OCI-LY3 (cell line): ENCODE data around the gene CTBP2.

ENCODE experiments used
- H2AFZ ChIP-seq: fragments of 200-600, 300-600 bp; shearing (Covaris generic); 2 replicates; pipeline ENCODE4 v1.6.0; 2014; ENCODE audit warnings: antibody characterized with exemption, low read depth, low read length
- H3K27ac ChIP-seq: fragments of 200-600, 300-600 bp; sonication (generic); 2 replicates; pipeline ENCODE4 v1.5.1; 2014; ENCODE audit warnings: mild to moderate bottlenecking, low read length, moderate library complexity, mixed read lengths
- H3K27me3 ChIP-seq: fragments of 200-600, 300-600 bp; sonication (generic); 2 replicates; pipeline ENCODE4 v1.6.1; 2014; ENCODE audit warnings: low read depth, low read length, mixed read lengths
- H3K36me3 ChIP-seq: fragments of 200-600, 300-600 bp; sonication (generic); replicated peaks from 2 replicates; pipeline ENCODE3; 2014; ENCODE audit warnings: low read depth, low read length, mixed read lengths
- H3K4me1 ChIP-seq: fragments of 300-600, 200-600 bp; sonication (generic); 2 replicates; pipeline ENCODE4 v1.6.1; 2014; ENCODE audit warnings: low read length, mixed read lengths
- H3K4me2 ChIP-seq: fragments of 200-600, 300-600 bp; sonication (generic); 2 replicates; pipeline ENCODE4 v1.6.1; 2014; ENCODE audit warnings: low read length, mixed read lengths
- H3K4me3 ChIP-seq: fragments of 300-600, 200-600 bp; sonication (generic); 2 replicates; pipeline ENCODE4 v1.5.1; 2014; ENCODE audit warnings: antibody characterized with exemption, mild to moderate bottlenecking, low read length, moderate library complexity
- H3K79me2 ChIP-seq: fragments of 300-600, 200-600 bp; shearing (Covaris generic); 2 replicates; pipeline ENCODE4 v1.6.1; 2014; ENCODE audit warnings: mild to moderate bottlenecking, low read length, mixed read lengths
- H3K9ac ChIP-seq: fragments of 300-600, 200-600 bp; shearing (Covaris generic); 2 replicates; pipeline ENCODE4 v1.6.0; 2014; ENCODE audit warnings: mild to moderate bottlenecking, low read length, moderate library complexity
- H3K9me3 ChIP-seq: fragments of 200-600, 300-600 bp; shearing (Covaris generic); 2 replicates; pipeline ENCODE4 v1.6.1; 2014; ENCODE audit warnings: low read length, mixed read lengths; ENCODE audit not compliant: insufficient read depth
- H4K20me1 ChIP-seq: fragments of 200-600, 300-600 bp; sonication (generic); 2 replicates; pipeline ENCODE4 v1.6.1; 2016; ENCODE audit warnings: low read length, mixed read lengths; ENCODE audit not compliant: insufficient read depth
- CTCF ChIP-seq: fragments of 200-600, 300-600 bp; sonication (generic); IDR thresholded peaks from 2 replicates; pipeline ENCODE4 v1.5.1; 2014; ENCODE audit warnings: antibody characterized with exemption, low read length, low read depth
- EZH2phosphoT487 ChIP-seq: fragments of 200-600 bp; shearing (Covaris generic); IDR thresholded peaks from 2 replicates; pipeline ENCODE4 v1.6.1; 2018; ENCODE audit warnings: antibody characterized with exemption, mixed run types, low read depth

Gene CTBP2

GRCh38 chr10:125086691-125087090, 73.7 kb downstream of the CTBP2 start:
- Histone ChIP-seq H3K9me3 (no peaks in the 10 kb centered on the region), H3K36me3 (no peaks in the 10 kb centered on the region), H4K20me1 (no peaks in the 10 kb centered on the region), H3K4me3 (no peak overlapping the region), H3K79me2 (no peaks in the 10 kb centered on the region), H3K27ac (no peak overlapping the region), H3K4me2 (no peak overlapping the region), H3K4me1 (no peaks in the 10 kb centered on the region), H3K9ac (no peak overlapping the region), H2AFZ (no peak overlapping the region), H3K27me3 (peaks cover 19% of the 10 kb centered on the region; the same call in 1 of the 2 replicates)
- TF ChIP-seq EZH2phosphoT487 (no peak), CTCF (no peak)

- H3K36me3 ChIP-seq = no peaks in the 10 kb centered on the region
- peaks cover 23% of the 10 kb centered on the region; the same call in 1 of the 2 replicates for H3K27me3 ChIP-seq
- H3K27ac ChIP-seq = no peak overlapping the region
- H3K9ac ChIP-seq = no peak overlapping the region
- no peaks in the 10 kb centered on the region for H3K9me3 ChIP-seq
- TF ChIP-seq CTCF (no peak), EZH2phosphoT487 (no peak)
- no peak overlapping the region for H2AFZ ChIP-seq
- H3K79me2 ChIP-seq = no peaks in the 10 kb centered on the region
- no peaks in the 10 kb centered on the region for H3K4me1 ChIP-seq
- H4K20me1 ChIP-seq = no peaks in the 10 kb centered on the region; the same call in 1 of the 2 replicates
- H3K4me2 ChIP-seq = no peak overlapping the region
- H3K4me3 ChIP-seq = no peak overlapping the region
Observed at GRCh38 chr10:125085258-125086054, 74.9 kb downstream of the CTBP2 start.

GRCh38 chr10:125084614-125085257, 75.6 kb downstream of the CTBP2 start:
- H3K9me3 ChIP-seq = no peaks in the 10 kb centered on the region
- no peaks in the 10 kb centered on the region for H3K36me3 ChIP-seq
- no peaks in the 10 kb centered on the region for H3K79me2 ChIP-seq
- H3K9ac ChIP-seq = no peak overlapping the region
- H3K27me3 ChIP-seq = peaks cover 27% of the 10 kb centered on the region; the same call in 1 of the 2 replicates
- H3K4me2 ChIP-seq = no peak overlapping the region
- H3K27ac ChIP-seq = no peak overlapping the region
- H3K4me3 ChIP-seq = no peak overlapping the region
- TF ChIP-seq CTCF (no peak), EZH2phosphoT487 (no peak)
- H4K20me1 ChIP-seq = no peaks in the 10 kb centered on the region; the same call in 1 of the 2 replicates
- H3K4me1 ChIP-seq = no peaks in the 10 kb centered on the region
- H2AFZ ChIP-seq = no peak overlapping the region

GRCh38 chr10:125084191-125084613, 76.2 kb downstream of the CTBP2 start:
- no peaks in the 10 kb centered on the region for H3K9me3 ChIP-seq
- H3K27me3 ChIP-seq = peaks cover 27% of the 10 kb centered on the region; the same call in 1 of the 2 replicates
- no peaks in the 10 kb centered on the region for H3K36me3 ChIP-seq
- TF ChIP-seq EZH2phosphoT487 (no peak), CTCF (no peak)
- H4K20me1 ChIP-seq = no peaks in the 10 kb centered on the region; the same call in 1 of the 2 replicates
- H3K9ac ChIP-seq = no peak overlapping the region
- no peaks in the 10 kb centered on the region for H3K79me2 ChIP-seq
- H2AFZ ChIP-seq = no peak overlapping the region
- H3K4me3 ChIP-seq = no peak overlapping the region
- H3K27ac ChIP-seq = no peak overlapping the region
- no peaks in the 10 kb centered on the region for H3K4me1 ChIP-seq
- H3K4me2 ChIP-seq = no peak overlapping the region
